Measurements from ENCODE around the gene MT1G.
"Not testable (repeated sequence)": the region's sequence is repeated elsewhere in the genome, so short reads cannot be mapped to it uniquely, and the experiment has no call there.

MT1G gene

DNA sequence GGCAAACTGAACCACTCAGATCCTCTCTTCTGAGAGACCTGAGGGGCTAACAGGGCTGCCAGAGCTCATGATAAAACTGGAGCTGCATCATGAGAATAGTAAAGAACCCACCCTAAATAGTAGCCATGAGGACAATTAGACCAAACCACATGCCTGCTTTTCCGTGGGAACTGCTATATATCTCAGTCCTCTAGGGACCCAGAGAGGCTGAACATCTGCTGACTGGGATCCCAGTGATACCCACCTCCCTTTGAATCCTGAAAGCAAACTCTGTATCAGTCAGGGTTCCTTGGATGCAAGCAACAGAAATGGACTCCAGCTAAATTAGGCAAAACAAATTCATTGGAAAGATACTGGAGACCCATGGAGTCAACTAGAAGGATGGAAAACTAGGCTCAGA, 20.9 kb upstream of the MT1G start:
- intact Hi-C loops (cut with DNase I) = no loop called here
- no peak for DNase-seq

- no peak for DNase-seq
- intact Hi-C loops (cut with DNase I) = no loop called here
These were observed 18.9 kb upstream of the MT1G start for GRCh38 chr16:56686758-56687157.

GRCh38 chr16:56684926-56685590, 17.2 kb upstream of the MT1G start:
- intact Hi-C loops (cut with DNase I) = no loop called here
- DNase-seq = no peak

DNA sequence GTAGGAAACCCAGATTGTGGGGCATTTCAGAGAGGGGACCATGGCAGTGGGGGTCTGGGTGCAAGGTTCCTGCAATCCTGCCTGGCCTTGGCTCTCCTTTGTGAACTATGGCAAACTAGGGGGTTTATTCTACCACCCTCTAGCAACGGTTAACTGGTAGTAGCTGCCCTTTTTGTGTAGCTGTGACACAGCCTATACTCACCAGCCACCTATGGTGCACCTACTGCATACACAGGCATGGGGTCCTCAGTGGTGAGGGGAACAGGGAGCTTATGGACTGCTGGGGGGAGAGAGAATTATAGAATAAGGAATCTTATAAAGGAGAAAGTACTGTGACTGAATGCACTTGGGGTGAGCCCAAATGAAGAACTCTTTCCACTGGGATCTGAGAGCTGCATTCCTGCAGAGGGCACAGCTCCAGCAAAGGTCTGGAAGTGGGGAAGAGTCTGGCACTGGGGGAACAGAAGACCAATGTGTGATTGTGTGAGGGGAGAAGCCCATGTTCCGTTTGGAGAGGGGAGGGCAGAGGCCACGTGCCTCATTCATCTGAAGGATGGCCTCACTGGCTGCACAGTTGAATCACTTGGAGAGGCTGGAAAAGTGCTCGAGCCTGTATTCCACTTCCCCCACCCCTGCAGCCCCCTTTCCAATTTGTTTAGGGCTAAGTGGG, 16.5 kb upstream of the MT1G start:
- intact Hi-C loops (cut with DNase I) = no loop called here
- DNase-seq = peak in 8 of 42 donors; percentile 26 to 85 (median 37)

DNA sequence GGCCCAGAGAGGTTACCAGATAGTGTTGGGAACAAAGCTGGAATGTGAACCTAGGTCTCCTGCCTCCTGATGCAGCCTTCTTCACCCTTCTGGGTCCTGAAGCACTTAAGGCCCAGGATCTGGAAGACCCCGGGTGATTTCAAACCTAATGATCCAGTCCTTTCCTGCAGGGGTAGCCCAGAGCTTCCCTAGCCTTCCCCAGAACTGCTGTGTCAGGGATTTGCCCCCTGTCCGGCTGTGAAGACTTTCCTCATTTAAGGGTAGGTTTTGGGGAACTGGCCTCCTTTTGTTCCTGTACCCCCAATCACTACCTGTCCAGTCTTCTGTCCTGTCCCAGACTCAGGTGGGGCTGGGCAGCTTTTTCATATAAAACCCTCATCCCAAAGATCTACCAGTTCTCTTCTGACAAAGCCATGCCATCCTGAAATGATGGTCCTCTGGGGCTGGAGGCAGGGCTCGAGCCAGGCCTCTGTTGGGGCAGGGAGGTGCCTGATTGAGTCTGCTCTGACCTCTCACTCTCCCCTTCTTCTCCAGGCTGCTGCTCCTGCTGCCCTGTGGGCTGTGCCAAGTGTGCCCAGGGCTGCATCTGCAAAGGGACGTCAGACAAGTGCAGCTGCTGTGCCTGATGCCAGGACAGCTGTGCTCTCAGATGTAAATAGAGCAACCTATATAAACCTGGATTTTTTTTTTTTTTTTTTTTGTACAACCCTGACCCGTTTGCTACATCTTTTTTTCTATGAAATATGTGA, 15.7 kb upstream of the MT1G start:
- intact Hi-C loops (cut with DNase I) = no loop called here
- DNase-seq = peak in 2 of 42 donors; percentile 44 to 61

DNA sequence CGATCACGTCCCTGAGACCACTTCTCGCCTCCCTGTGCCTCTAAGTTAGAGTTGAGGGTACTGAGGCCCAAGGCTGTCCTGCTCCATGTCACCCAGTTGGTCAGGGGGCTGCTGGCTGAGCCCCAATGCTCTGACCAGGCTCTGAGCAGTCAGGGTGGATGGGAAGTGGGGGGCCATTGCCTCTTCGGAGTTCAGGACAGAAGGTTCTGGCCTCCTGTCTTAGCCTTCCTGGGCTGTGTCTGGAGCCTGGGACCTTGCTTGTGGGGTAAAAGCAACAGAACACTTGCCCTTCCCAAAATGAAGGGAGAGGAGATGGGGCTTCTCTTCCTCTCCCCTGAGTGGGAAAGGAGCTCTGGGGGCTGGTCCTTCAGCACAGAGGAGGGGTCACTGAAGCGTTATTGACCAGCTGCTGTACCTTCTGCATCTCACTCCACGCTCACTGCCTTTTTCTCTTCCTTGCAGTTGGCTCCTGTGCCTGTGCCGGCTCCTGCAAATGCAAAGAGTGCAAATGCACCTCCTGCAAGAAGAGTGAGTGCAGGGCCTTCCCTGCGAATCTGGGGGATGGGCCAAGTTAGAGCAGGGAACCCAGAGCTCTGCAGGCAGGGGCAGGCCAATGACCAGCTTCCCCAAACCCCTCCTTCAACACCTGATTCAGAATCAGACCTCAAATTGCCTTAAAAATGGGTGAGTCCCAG, 15.0 kb upstream of the MT1G start:
- intact Hi-C loops (cut with DNase I) = no loop called here
- DNase-seq = peak in 2 of 42 donors; percentile 15 to 55

GRCh38 chr16:56681939-56682702, 14.3 kb upstream of the MT1G start, which contains the start of gene MT1X:
Gene MT1X (plus strand): TSS chr16:56682470. CDS start chr16:56682541, 71 bp downstream.
- intact Hi-C loops (cut with DNase I) = no loop called here
- DNase-seq = peak; percentile 75 to 98 (median 92)

- no peak for DNase-seq
- intact Hi-C loops (cut with DNase I) = no loop called here
These were observed 12.0 kb upstream of the MT1G start for GRCh38 chr16:56679818-56680217.

DNA sequence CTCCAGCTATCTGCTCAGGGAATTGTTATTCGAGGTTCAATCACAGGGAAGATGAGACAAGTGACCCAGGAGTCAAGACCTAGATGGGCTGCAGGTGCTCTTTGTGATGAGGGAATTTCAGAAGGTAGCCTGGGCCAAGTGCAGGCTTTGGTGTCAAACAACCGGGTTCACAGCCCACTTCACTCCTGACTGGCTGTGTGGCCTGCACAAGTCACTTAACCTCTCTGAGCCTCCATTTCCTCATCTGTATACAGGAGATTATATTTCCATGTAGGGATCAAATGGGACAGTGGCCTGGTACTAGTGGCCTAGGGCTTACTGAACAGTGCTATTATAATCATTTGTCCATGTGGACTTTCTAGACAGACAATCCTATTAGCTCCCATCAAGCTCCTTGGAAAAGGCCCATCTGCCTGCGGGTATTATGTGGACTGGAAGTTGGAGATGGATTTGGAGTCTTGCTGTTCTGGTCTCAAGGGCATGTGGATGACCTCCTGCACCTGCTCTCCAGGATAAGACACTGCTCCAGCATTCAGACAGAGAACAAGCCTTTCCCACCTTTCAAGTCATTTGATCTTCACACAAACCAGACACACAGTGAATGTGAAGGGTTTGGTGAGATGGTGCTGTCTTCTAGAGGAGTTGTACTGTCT, 11.3 kb upstream of the MT1G start:
- intact Hi-C loops (cut with DNase I) = no loop called here
- DNase-seq = no peak

- intact Hi-C loops (cut with DNase I) = no loop called here
- DNase-seq = no peak
These were observed 9.6 kb upstream of the MT1G start for GRCh38 chr16:56677474-56677873.

GRCh38 chr16:56675685-56676210, 7.9 kb upstream of the MT1G start:
- intact Hi-C loops (cut with DNase I) = no loop called here
- DNase-seq = no peak

DNA sequence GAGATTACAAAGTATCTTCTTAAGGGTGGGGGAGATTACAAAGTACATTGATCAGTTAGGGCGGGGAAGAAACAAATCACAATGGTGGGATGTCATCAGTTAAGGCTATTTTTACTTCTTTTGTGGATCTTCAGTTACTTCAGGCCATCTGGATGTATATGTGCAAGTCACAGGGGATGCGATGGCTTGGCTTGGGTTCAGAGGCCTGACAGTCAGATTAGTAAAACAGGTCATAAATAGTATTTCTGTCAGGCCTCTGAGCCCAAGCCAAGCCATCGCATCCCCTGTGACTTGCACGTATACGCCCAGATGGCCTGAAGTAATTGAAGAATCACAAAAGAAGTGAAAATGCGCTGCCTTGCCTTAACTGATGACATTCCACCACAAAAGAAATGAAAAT, 6.7 kb upstream of the MT1G start:
- intact Hi-C loops (cut with DNase I); DNase-seq: not testable (repeated sequence)

GRCh38 chr16:56673921-56674320, 6.1 kb upstream of the MT1G start:
- DNase-seq = peak in 4 of 42 donors; percentile 22 to 64 (median 30)
- intact Hi-C loops (cut with DNase I) = no loop called here

DNA sequence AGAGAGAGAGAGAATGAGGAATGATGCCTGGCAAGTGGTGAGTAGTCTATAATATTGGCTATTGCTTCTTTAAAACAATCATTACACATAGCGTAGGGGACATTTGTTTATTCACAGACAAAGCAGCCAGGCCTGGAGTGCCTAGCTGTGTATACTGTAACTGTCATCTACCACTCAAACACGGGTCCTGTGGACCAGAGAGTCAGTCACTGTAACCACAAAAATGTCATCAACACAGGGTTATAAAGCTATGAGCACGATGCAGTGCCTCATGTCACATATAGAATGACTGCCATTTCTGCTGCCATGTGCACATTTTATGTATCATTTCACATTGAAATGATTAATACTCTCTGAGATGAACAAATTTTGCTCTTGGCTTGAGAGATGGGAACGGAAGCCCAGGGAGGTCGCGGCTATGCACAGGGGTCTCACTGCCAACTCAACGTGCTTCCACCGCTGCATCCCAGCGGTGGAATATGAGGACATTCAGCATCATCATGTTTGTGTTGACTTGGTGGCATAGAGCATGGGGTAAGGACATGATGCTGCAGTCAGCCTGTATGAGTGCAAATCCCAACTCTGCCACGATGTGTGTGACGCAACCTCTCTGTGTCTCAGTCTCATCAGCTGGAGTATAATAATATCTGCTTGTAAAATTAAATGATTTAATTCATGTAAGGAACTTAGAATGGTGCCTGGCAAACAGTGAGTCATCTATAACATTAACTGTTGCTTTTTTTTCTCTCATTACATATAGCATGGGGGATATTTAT, 5.1 kb upstream of the MT1G start:
- DNase-seq = peak in 6 of 42 donors; percentile 38 to 70 (median 44)
- intact Hi-C loops (cut with DNase I) = no loop called here

- intact Hi-C loops (cut with DNase I); DNase-seq: not testable (repeated sequence)
These were observed 4.3 kb upstream of the MT1G start for GRCh38 chr16:56672171-56672570.

GRCh38 chr16:56671691-56672090, 3.8 kb upstream of the MT1G start:
- DNase-seq; intact Hi-C loops (cut with DNase I): not testable (repeated sequence)

- intact Hi-C loops (cut with DNase I) = no loop called here
- DNase-seq = no peak
These were observed 2.7 kb upstream of the MT1G start for GRCh38 chr16:56670620-56670934.

Data from head of caudate nucleus (tissue), 42 donors.